Gastrocnemius medialis (tissue), 4 donors: Measurements from ENCODE around the gene ZNF205. TPM values are rescaled to one million over a fixed set of nuclear protein-coding genes. Genes with fewer than 3 reads are reported as not detected.

Experiments used
- ATAC-seq, 2 donors: fragments of 150-250 bp; one replicate each; pipeline ENCODE4 v1.9.1; 2016
- DNase-seq, 2 donors: peaks; one replicate each; pipeline ENCODE4 v3.0.0-alpha.2; 2019
- H3K27ac ChIP-seq, 4 donors: fragments of 200-600 bp; sonication (generic); 1 replicate in 1 of 4; 2 replicates in 3 of 4; pipeline ENCODE4 v1.5.1; 2016 to 2018; ENCODE audit warnings: mild to moderate bottlenecking in 2 of 4, moderate library complexity in 1 of 4
- H3K27me3 ChIP-seq, 3 donors: fragments of 200-600 bp; sonication (generic) in 2 of 3; 1 replicate in 1 of 3; 2 replicates in 2 of 3; pipeline versions ENCODE4 v1.5.1 to v1.6.0; 2016 to 2019; ENCODE audit warnings: mild to moderate bottlenecking in 1 of 3, moderate library complexity in 1 of 3
- H3K36me3 ChIP-seq, 2 donors: fragments of 200-600 bp; sonication (generic) in 1 of 2; one replicate each; pipeline ENCODE4 v1.5.1; 2017 to 2018
- H3K4me1 ChIP-seq, 2 donors: fragments of 200-600 bp; sonication (generic) in 1 of 2; one replicate each; pipeline ENCODE4 v1.5.1; 2016 to 2017; ENCODE audit warnings: mild to moderate bottlenecking in 2 of 2
- H3K4me3 ChIP-seq, 4 donors: fragments of 200-600 bp; sonication (generic) in 3 of 4; 1 replicate in 1 of 4; 2 replicates in 3 of 4; pipeline ENCODE4 v1.5.1; 2016 to 2019; ENCODE audit warnings: mild to moderate bottlenecking in 2 of 4
- H3K9me3 ChIP-seq, 3 donors: fragments of 200-600 bp; sonication (generic) in 2 of 3; 1 replicate in 1 of 3; 2 replicates in 2 of 3; pipeline ENCODE4 v1.5.1; 2016 to 2019
- CTCF ChIP-seq, 5 experiments: fragments of 450-650 bp in 3 of 5; fragments of 200-600 bp in 2 of 5; sonication (generic) in 2 of 5; IDR thresholded peaks in 4 of 5; conservative IDR thresholded peaks in 1 of 5; 1 replicate in 4 of 5; 2 replicates in 1 of 5; pipeline ENCODE4 v1.5.1; 2016 to 2019; ENCODE audit warnings: antibody characterized with exemption in 5 of 5, mild to moderate bottlenecking in 3 of 5, moderate library complexity in 3 of 5
- POLR2A ChIP-seq, 2 donors: fragments of 450-650 bp; IDR thresholded peaks; one replicate each; pipeline ENCODE4 v1.6.1; 2017; ENCODE audit warnings: antibody characterized with exemption in 2 of 2, mild to moderate bottlenecking in 2 of 2, moderate library complexity in 2 of 2
- in situ Hi-C, 4 donors: fragments of 200-750 bp; cut with MboI; loops; one replicate each; pipeline versions ENCODE4 v1.15.0 to v1.8.0; 2017; ENCODE audit warnings: low sequenced_read_pairs in 4 of 4
- intact Hi-C: fragments of 100-400 bp; cut with DNase I; formaldehyde crosslinking; loops from one replicate; pipeline ENCODE4 v1.15.1; 2023; ENCODE audit warnings: low total_unique reads
- total RNA-seq, 4 donors: library from RNA; depleted of rRNA; stranded (reverse); fragments of >200 nt; gene quantifications; one replicate each; pipeline versions ENCODE4 v1.1.0 to v1.2.3, GENCODE V29; 2016

ZNF205 gene
- total RNA-seq, 4 donors from 2014 or later = 4.8 to 10.8 (median 6.1) TPM

- peaks cover 13% of the 10 kb centered on the region in 2 donors for H3K4me1 ChIP-seq
- TF ChIP-seq POLR2A (IDR thresholded peaks at IDR 0.05) (no peak), CTCF (IDR thresholded peaks at IDR 0.05 in 4 of 5, conservative IDR thresholded peaks at IDR 0.05 in 1 of 5) (no peak)
- H3K4me3 ChIP-seq = peak overlapping the region; percentile 67 to 87 (median 67)
- no peaks in the 10 kb centered on the region for H3K9me3 ChIP-seq
- ATAC-seq (peak; percentile 83 to 86), DNase-seq (peak; percentile 77 to 88)
- H3K36me3 ChIP-seq = no peaks in the 10 kb centered on the region
- peaks cover 9 to 22% (median 11%) of the 10 kb centered on the region in 3 donors for H3K27me3 ChIP-seq
- in situ Hi-C loops = no loop called here
- intact Hi-C loops = loop anchor here (1.0 to 10.0 kb wide), 4 partner anchors 8 to 354 kb away; partner anchors contain the start of gene CLUAP1
- peak overlapping the region; percentile 68 to 78 (median 72) for H3K27ac ChIP-seq
Observed at GRCh38 chr16:3150346-3151218, 38.2 kb downstream of the ZNF205 start.

- in situ Hi-C loops (no loop called here), intact Hi-C loops (loop anchor here (1.0 to 10.0 kb wide), 2 partner anchors 14 to 353 kb away; partner anchors contain the start of gene CLUAP1)
- DNase-seq (no peak), ATAC-seq (no peak)
- H3K9me3 ChIP-seq = no peaks in the 10 kb centered on the region
- peaks cover 12 to 27% (median 19%) of the 10 kb centered on the region in 3 donors for H3K27me3 ChIP-seq
- peak overlapping the region in 3 of 4 donors; percentile 30 to 52 (median 35) for H3K27ac ChIP-seq
- no peak for TF ChIP-seq POLR2A (IDR thresholded peaks at IDR 0.05)
- no peak for TF ChIP-seq CTCF (IDR thresholded peaks at IDR 0.05 in 4 of 5, conservative IDR thresholded peaks at IDR 0.05 in 1 of 5)
- no peaks in the 10 kb centered on the region for H3K36me3 ChIP-seq
- peaks cover 10 to 13% of the 10 kb centered on the region in 2 donors for H3K4me1 ChIP-seq
- H3K4me3 ChIP-seq = peak overlapping the region; percentile 19 to 67 (median 41)
Observed at GRCh38 chr16:3152027-3152276, 39.6 kb downstream of the ZNF205 start.

DNA sequence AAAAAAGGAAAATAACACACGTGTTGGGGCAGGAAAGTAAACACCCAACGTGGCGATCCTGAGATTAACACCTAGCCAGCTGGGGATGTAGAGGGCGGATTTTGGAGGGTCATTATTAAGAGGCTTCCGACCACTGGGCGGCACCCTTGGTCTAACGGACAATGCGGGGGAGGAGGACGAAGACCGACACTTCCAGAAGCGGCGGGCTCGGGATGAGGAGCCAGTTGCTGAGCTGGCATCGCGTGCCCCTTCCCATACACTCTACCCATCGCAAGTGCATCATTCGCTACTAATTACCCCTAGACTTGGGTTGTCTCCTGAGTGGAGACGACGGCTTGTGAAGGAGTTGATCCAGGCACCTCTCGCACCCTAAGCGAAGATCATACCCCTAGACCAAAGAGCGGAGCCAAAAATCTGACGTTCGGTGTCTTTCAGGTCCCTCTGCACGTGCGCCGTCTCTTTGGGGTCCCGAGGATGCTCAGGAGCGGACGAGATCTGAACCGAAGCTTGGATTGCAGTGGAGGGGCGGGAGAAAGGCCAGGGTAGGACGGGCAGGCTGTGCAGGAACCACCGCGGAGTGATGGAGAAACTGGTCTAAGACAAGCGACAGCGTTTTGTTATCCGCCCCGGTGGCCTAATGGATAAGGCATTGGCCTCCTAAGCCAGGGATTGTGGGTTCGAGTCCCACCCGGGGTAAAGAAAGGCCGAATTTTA lies 40.0 kb downstream of the ZNF205 start:
- intact Hi-C loops = loop anchor here (1.0 to 10.0 kb wide), 2 partner anchors 14 to 352 kb away; partner anchors contain the start of gene CLUAP1

DNA sequence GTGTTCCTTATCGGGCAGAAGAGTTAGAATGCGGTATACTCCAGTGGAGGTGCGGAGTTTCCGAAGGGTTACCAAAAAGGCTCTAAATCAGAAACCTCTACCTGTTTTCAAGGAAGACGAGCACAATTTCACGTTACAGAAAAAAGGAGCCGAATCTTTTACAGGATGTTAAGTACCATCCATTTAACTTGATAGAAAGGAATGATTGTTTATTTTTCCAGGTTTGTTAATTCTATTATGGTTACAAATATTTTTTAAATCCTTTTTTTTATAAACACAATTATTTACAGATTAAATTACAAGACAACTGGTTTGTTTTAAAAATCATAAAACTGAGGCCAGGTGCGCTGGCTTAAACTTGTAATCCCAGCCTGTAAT lies 40.6 kb downstream of the ZNF205 start:
- peak overlapping the region in 3 of 4 donors; percentile 30 to 52 (median 35) for H3K27ac ChIP-seq
- intact Hi-C loops = loop anchor here (1.0 to 10.0 kb wide), 2 partner anchors 13 to 352 kb away; partner anchors contain the start of gene CLUAP1
- in situ Hi-C loops = no loop called here

More for the DNA sequence above, 40.0 kb downstream of the ZNF205 start:
- H3K4me1 ChIP-seq = peaks cover 10 to 13% of the 10 kb centered on the region in 2 donors
- H3K36me3 ChIP-seq = no peaks in the 10 kb centered on the region
- peak overlapping the region; percentile 11 to 52 (median 32) for H3K27ac ChIP-seq
- DNase-seq (peak; percentile 66 to 81), ATAC-seq (peak; percentile 40 to 49)
- TF ChIP-seq POLR2A (IDR thresholded peaks at IDR 0.05) (no peak), CTCF (IDR thresholded peaks at IDR 0.05 in 4 of 5, conservative IDR thresholded peaks at IDR 0.05 in 1 of 5) (peak in 4 of 5 experiments; percentile 18 to 46 (median 35))
- H3K4me3 ChIP-seq = peak overlapping the region; percentile 40 to 67 (median 42)
- in situ Hi-C loops = no loop called here
- peaks cover 17 to 32% (median 24%) of the 10 kb centered on the region in 3 donors for H3K27me3 ChIP-seq
- H3K9me3 ChIP-seq = no peaks in the 10 kb centered on the region

More for the DNA sequence above, 40.6 kb downstream of the ZNF205 start:
- H3K4me1 ChIP-seq = peaks cover 13 to 16% of the 10 kb centered on the region in 2 donors
- ATAC-seq (no peak), DNase-seq (no peak)
- no peak for TF ChIP-seq CTCF (IDR thresholded peaks at IDR 0.05 in 4 of 5, conservative IDR thresholded peaks at IDR 0.05 in 1 of 5)
- TF ChIP-seq POLR2A (IDR thresholded peaks at IDR 0.05) = no peak
- H3K27me3 ChIP-seq = peaks cover 23 to 37% (median 29%) of the 10 kb centered on the region in 3 donors
- H3K4me3 ChIP-seq = peak overlapping the region in 1 of 4 donors; percentile 41
- H3K36me3 ChIP-seq = no peaks in the 10 kb centered on the region
- no peaks in the 10 kb centered on the region for H3K9me3 ChIP-seq
